AG04450 (cell line): Measurements from ENCODE around the gene DMD. TPM values are rescaled to one million over a fixed set of nuclear protein-coding genes. Genes with fewer than 3 reads are reported as not detected.

Source experiments
- CTCF ChIA-PET: fragments of 300-600, 350-600 bp; formaldehyde crosslinking; extraction: SDS; loops from one replicate; lab custom pipeline; 2022; ENCODE audit warnings: antibody characterized with exemption, inconsistent platforms; lab: Charles Lee
- POLR2A ChIA-PET: fragments of 350-600 bp; formaldehyde crosslinking; extraction: SDS; loops from one replicate; lab custom pipeline; 2021; ENCODE audit warnings: antibody characterized with exemption, inconsistent platforms; lab: Yijun Ruan, JAX
- DNase-seq: peaks from one replicate; pipeline ENCODE4 v3.0.0-alpha.2; 2011; ENCODE audit warnings: low read depth, low spot score
- H3K27ac ChIP-seq: one replicate; pipeline ENCODE4 v1.5.1; 2012; ENCODE audit warnings: low read depth, low read length, control low read depth
- H3K27me3 ChIP-seq: one replicate; pipeline ENCODE4 v1.6.0; 2012; ENCODE audit warnings: low read length; ENCODE audit not compliant: control insufficient read depth, insufficient read depth
- H3K4me3 ChIP-seq: 2 replicates; pipeline ENCODE4 v1.5.1; 2011; ENCODE audit warnings: mild to moderate bottlenecking, low read depth, low read length, control low read depth
- H3K9me3 ChIP-seq: 2 replicates; pipeline ENCODE4 v1.5.1; 2012; ENCODE audit warnings: low read length; ENCODE audit not compliant: control insufficient read depth, insufficient read depth
- polyA plus RNA-seq: library from polyadenylated mRNA; depleted of rRNA; stranded (reverse); fragments of >200 nt; gene quantifications from 2 replicates; pipeline ENCODE4 v1.2.3, GENCODE V29; 2011
- TF ChIP-seq, protein P1 (sequence below): IDR thresholded peaks from 2 replicates; pipeline ENCODE4 v1.5.1; 2011; ENCODE audit warnings: low read depth, low read length, control low read depth, inconsistent platforms

The DMD gene
- polyA plus RNA-seq, 1 experiment: 7.6 TPM

DNA sequence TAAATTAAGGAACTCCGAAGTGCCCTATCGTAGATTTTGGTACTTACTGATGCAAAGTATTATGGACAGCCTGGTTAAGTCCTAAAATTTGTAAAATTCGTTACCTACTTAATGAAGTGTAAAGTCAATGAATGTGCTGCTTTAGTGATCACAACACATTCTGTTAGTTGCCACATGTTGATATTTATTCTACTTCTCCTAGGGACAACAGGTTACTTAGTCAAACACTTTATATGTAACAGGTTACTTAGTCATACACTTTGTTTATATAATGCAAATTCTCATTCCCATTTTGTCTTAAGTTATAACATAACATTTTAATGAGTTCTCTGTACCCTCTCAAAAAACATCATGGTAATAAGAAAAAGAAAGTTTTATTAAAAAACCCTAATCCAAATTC lies 1496.6 kb downstream of the DMD start:
- ChIA-PET CTCF (no interaction called here), POLR2A (no interaction called here)
- H3K9me3 ChIP-seq: no peaks in the 10 kb centered on the region
- no peak overlapping the region for H3K4me3 ChIP-seq
- TF ChIP-seq, protein P1, sequence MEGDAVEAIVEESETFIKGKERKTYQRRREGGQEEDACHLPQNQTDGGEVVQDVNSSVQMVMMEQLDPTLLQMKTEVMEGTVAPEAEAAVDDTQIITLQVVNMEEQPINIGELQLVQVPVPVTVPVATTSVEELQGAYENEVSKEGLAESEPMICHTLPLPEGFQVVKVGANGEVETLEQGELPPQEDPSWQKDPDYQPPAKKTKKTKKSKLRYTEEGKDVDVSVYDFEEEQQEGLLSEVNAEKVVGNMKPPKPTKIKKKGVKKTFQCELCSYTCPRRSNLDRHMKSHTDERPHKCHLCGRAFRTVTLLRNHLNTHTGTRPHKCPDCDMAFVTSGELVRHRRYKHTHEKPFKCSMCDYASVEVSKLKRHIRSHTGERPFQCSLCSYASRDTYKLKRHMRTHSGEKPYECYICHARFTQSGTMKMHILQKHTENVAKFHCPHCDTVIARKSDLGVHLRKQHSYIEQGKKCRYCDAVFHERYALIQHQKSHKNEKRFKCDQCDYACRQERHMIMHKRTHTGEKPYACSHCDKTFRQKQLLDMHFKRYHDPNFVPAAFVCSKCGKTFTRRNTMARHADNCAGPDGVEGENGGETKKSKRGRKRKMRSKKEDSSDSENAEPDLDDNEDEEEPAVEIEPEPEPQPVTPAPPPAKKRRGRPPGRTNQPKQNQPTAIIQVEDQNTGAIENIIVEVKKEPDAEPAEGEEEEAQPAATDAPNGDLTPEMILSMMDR: no peak
- H3K27me3 ChIP-seq: no peaks in the 10 kb centered on the region
- DNase-seq: no peak
- no peak overlapping the region for H3K27ac ChIP-seq

DNA sequence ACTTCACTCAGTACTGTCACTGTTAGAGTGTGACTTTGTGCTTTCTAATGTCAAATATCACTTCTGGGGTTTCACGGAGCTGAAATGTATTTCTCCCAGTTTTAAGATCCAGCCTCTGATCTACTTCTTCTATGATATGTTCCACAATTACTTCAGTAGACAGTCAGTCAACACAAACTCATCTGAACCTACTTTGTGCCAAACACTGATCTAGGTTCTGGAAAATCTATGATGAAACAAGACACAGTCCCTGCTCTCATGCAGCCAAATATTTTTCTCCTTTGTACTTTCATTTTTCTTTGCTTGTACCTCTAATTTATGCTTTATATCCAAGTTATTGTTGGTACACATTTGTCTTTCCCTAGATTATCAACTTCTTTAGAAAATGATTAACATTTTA lies 1498.2 kb downstream of the DMD start:
- Histone ChIP-seq H3K27me3 (no peaks in the 10 kb centered on the region), H3K4me3 (no peak overlapping the region), H3K27ac (no peak overlapping the region), H3K9me3 (no peaks in the 10 kb centered on the region)
- CTCF ChIA-PET: no interaction called here
- TF ChIP-seq, protein P1: no peak
- no peak for DNase-seq
- POLR2A ChIA-PET: no interaction called here

DNA sequence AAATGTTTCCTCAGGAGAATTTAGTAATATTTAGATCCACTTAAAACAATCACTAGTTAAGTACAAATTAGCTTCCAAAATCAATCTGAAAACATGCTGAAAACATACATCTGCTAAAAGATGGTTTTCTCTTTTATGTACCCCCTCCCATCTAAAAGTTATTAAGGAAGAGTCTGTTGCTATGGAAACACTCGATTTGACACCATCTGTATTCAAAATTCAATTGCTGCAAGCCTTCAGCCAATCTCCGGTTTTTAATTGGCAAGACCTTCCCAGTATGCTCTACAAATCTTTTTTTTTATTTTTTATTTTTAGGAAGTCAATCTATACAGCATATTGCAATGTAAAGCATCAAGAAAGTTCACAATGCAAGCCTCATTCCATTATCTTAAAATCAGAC lies 1500.2 kb downstream of the DMD start:
- H3K27ac ChIP-seq: no peak overlapping the region
- ChIA-PET POLR2A (no interaction called here), CTCF (no interaction called here)
- H3K9me3 ChIP-seq: no peaks in the 10 kb centered on the region
- TF ChIP-seq, protein P1: no peak
- no peak overlapping the region for H3K4me3 ChIP-seq
- no peak for DNase-seq
- no peaks in the 10 kb centered on the region for H3K27me3 ChIP-seq

DNA sequence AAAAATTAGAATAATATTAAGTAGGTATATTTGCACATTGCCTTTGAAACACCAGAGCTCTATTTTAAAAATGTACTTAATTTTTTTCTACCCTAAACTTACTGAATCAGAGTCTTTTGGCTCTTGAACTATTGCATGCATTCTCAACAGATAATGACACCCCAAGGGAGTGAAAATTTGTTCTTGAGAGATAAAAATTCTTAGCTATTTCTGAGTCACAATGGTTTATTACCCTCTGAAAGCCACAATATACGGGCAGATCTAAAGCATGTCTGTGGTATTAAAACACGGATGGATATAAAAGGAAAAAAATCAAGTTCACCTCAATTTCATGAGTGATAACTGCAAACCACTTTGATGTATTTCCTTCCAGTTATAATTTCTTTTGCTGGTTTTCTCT lies 1503.2 kb downstream of the DMD start:
- TF ChIP-seq, protein P1: no peak
- no peak overlapping the region for H3K4me3 ChIP-seq
- no peaks in the 10 kb centered on the region for H3K9me3 ChIP-seq
- no peaks in the 10 kb centered on the region for H3K27me3 ChIP-seq
- ChIA-PET POLR2A (no interaction called here), CTCF (no interaction called here)
- H3K27ac ChIP-seq: no peak overlapping the region
- DNase-seq: no peak

DNA sequence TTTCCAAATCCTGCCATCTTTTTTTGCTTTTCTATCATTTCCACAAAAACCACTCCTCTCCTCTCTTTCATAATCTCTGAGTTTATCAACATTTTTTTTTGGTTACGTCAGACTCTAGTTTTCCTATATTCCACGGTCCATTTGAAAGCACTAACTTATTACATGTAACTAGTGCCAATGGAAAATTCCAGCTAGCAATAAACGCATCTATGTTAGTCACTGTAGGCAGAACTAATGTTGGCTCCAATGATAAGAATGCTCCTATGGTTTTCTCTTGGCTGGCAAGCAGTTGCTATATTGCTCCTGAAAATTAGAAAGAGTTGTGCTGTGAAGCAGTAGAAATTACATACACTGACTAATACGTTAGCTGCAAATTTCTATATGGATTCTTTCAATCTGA lies 1504.9 kb downstream of the DMD start:
- TF ChIP-seq, protein P1: no peak
- DNase-seq: no peak
- POLR2A ChIA-PET: no interaction called here
- Histone ChIP-seq H3K27ac (no peak overlapping the region), H3K9me3 (no peaks in the 10 kb centered on the region), H3K27me3 (no peaks in the 10 kb centered on the region), H3K4me3 (no peak overlapping the region)
- CTCF ChIA-PET: interaction anchor here (0.9 kb wide), 1 partner anchor 670 kb away, joined by 3 read pairs; no protein-coding TSS in a partner anchor
